ENCODE data around the gene SMIM17. TPM values are rescaled to one million over a fixed set of nuclear protein-coding genes. Genes with fewer than 3 reads are reported as not detected.

The SMIM17 gene
- total RNA-seq, 1 donor from 2014 or later: 2.4 TPM

- no peak overlapping the region for H2AFZ ChIP-seq (replicated peaks)
- H3F3A ChIP-seq (ENCODE audit: low read depth): no peaks in the 10 kb centered on the region
- Mint-ChIP-seq H3K4me1 (no peaks in the 10 kb centered on the region), H3K27ac (no peak overlapping the region), H3K27me3 (ENCODE audit: insufficient read depth, low read depth) (no peaks in the 10 kb centered on the region), H3K9me3 (peaks cover 56% of the 10 kb centered on the region), H3K36me3 (peaks cover 1% of the 10 kb centered on the region), H3K4me3 (no peak overlapping the region)
- no peak overlapping the region for H3K9ac ChIP-seq
- peaks cover 18% of the 10 kb centered on the region for H3K9me3 ChIP-seq (ENCODE audit: low read depth)
- no peak overlapping the region for H3K4me3 ChIP-seq
- no peak for DNase-seq (ENCODE audit: low spot score)
- TF ChIP-seq EZH2phosphoT487 (IDR thresholded peaks at IDR 0.05): no peak
- no peak for TF ChIP-seq EZH2 (IDR thresholded peaks at IDR 0.05)
- TF ChIP-seq CTCF (IDR thresholded peaks at IDR 0.05): no peak
- H4K20me1 ChIP-seq (ENCODE audit: low read depth): no peaks in the 10 kb centered on the region
- no peaks in the 10 kb centered on the region for H3K27me3 ChIP-seq
- H3K4me1 ChIP-seq: no peaks in the 10 kb centered on the region
- H3K4me2 ChIP-seq: no peak overlapping the region
- H3K36me3 ChIP-seq: no peaks in the 10 kb centered on the region
- no peaks in the 10 kb centered on the region for H3K79me2 ChIP-seq (ENCODE audit: low read depth)
- H3K27ac ChIP-seq: no peak overlapping the region
These were observed 11.2 kb downstream of the SMIM17 start for GRCh38 chr19:56654151-56654550.

- TF ChIP-seq EZH2 (IDR thresholded peaks at IDR 0.05) (no peak), CTCF (IDR thresholded peaks at IDR 0.05) (no peak), EZH2phosphoT487 (IDR thresholded peaks at IDR 0.05) (no peak)
- Histone ChIP-seq H2AFZ (replicated peaks) (no peak overlapping the region), H3F3A (ENCODE audit: low read depth) (no peaks in the 10 kb centered on the region), H3K36me3 (no peaks in the 10 kb centered on the region), H3K4me1 (no peaks in the 10 kb centered on the region), H3K4me2 (no peak overlapping the region), H3K27me3 (no peaks in the 10 kb centered on the region), H3K9me3 (ENCODE audit: low read depth) (peaks cover 7% of the 10 kb centered on the region), H3K27ac (no peak overlapping the region), H3K9ac (no peak overlapping the region), H3K79me2 (ENCODE audit: low read depth) (no peaks in the 10 kb centered on the region), H3K4me3 (no peak overlapping the region), H4K20me1 (ENCODE audit: low read depth) (no peaks in the 10 kb centered on the region)
- no peaks in the 10 kb centered on the region for H3K4me1 Mint-ChIP-seq
- peaks cover 60% of the 10 kb centered on the region for H3K9me3 Mint-ChIP-seq
- H3K27ac Mint-ChIP-seq: no peak overlapping the region
- DNase-seq (ENCODE audit: low spot score): no peak
- H3K4me3 Mint-ChIP-seq: no peak overlapping the region
- peaks cover 8% of the 10 kb centered on the region for H3K27me3 Mint-ChIP-seq (ENCODE audit: insufficient read depth, low read depth)
- H3K36me3 Mint-ChIP-seq: peaks cover 1% of the 10 kb centered on the region
These were observed 17.6 kb downstream of the SMIM17 start for GRCh38 chr19:56660381-56661107.

- no peak overlapping the region for H3K27ac Mint-ChIP-seq
- Histone ChIP-seq H4K20me1 (ENCODE audit: low read depth) (no peaks in the 10 kb centered on the region), H3K4me1 (no peaks in the 10 kb centered on the region), H3K27ac (no peak overlapping the region), H3K9ac (no peak overlapping the region), H3K9me3 (ENCODE audit: low read depth) (peaks cover 6% of the 10 kb centered on the region), H3K4me2 (no peak overlapping the region), H3K79me2 (ENCODE audit: low read depth) (no peaks in the 10 kb centered on the region), H3K27me3 (no peaks in the 10 kb centered on the region), H3F3A (ENCODE audit: low read depth) (no peaks in the 10 kb centered on the region), H3K36me3 (no peaks in the 10 kb centered on the region), H3K4me3 (no peak overlapping the region), H2AFZ (replicated peaks) (no peak overlapping the region)
- peaks cover 8% of the 10 kb centered on the region for H3K27me3 Mint-ChIP-seq (ENCODE audit: insufficient read depth, low read depth)
- peaks cover 60% of the 10 kb centered on the region for H3K9me3 Mint-ChIP-seq
- DNase-seq (ENCODE audit: low spot score): no peak
- no peaks in the 10 kb centered on the region for H3K4me1 Mint-ChIP-seq
- peaks cover 1% of the 10 kb centered on the region for H3K36me3 Mint-ChIP-seq
- TF ChIP-seq EZH2 (IDR thresholded peaks at IDR 0.05): no peak
- TF ChIP-seq CTCF (IDR thresholded peaks at IDR 0.05): no peak
- no peak for TF ChIP-seq EZH2phosphoT487 (IDR thresholded peaks at IDR 0.05)
- H3K4me3 Mint-ChIP-seq: no peak overlapping the region
These were observed 18.3 kb downstream of the SMIM17 start for GRCh38 chr19:56661248-56661647.

Measured in neural progenitor cell (in vitro differentiated cells).